A172 (cell line): ENCODE measurements around the gene CYP2S1. TPM values are rescaled to one million over a fixed set of nuclear protein-coding genes. Genes with fewer than 3 reads are reported as not detected.

Experiments
- total RNA-seq: library from RNA; depleted of rRNA; stranded (reverse); fragments of >200 nt; shearing (Covaris generic); gene quantifications from 2 replicates; pipeline ENCODE4 v1.2.3, GENCODE V29; 2014; rRNA removed

The CYP2S1 gene
- total RNA-seq, 1 experiment from 2014 or later: 9.2 TPM

Other genes with a start within 250 kb of the CYP2S1 start
- gene CYP2B6, start 201.9 kb upstream of the CYP2S1 start, total RNA-seq: not detected in 2 replicates
- gene CYP2A13, start 104.8 kb upstream of the CYP2S1 start, total RNA-seq: not detected in 2 replicates
- not detected in 2 replicates for gene CYP2F1, start 78.8 kb upstream of the CYP2S1 start, total RNA-seq
- 418 and 457 TPM in 2 replicates for gene AXL, start 26.0 kb downstream of the CYP2S1 start, total RNA-seq
- 168 and 204 TPM in 2 replicates for gene HNRNPUL1, start 71.2 kb downstream of the CYP2S1 start, total RNA-seq
- gene CCDC97, start 117.0 kb downstream of the CYP2S1 start, total RNA-seq: 8.3 and 8.9 TPM in 2 replicates
- gene TGFB1, start 160.7 kb downstream of the CYP2S1 start, total RNA-seq: 13.6 and 18.3 TPM in 2 replicates
- 4.5 and 13.5 TPM in 2 replicates for gene B9D2, start 170.9 kb downstream of the CYP2S1 start, total RNA-seq
- gene TMEM91, start 183.3 kb downstream of the CYP2S1 start, total RNA-seq: 0.98 and 2.1 TPM in 2 replicates
- gene EXOSC5, start 204.1 kb downstream of the CYP2S1 start, total RNA-seq: 33.5 and 36.7 TPM in 2 replicates
- gene BCKDHA, start 204.6 kb downstream of the CYP2S1 start, total RNA-seq: 34.9 and 45.9 TPM in 2 replicates
- 1.4 and 2.6 TPM in 2 replicates for gene B3GNT8, start 234.2 kb downstream of the CYP2S1 start, total RNA-seq
- 56.3 and 66.1 TPM in 2 replicates for gene DMAC2, start 246.7 kb downstream of the CYP2S1 start, total RNA-seq
- not detected in 2 replicates for gene ERICH4, start 249.9 kb downstream of the CYP2S1 start, total RNA-seq